ENCODE data around the gene CFAP91.

The CFAP91 gene

GRCh38 chr3:119702530-119703527 is at the start of gene CFAP91:
TSS of gene CFAP91 (plus strand) at chr3:119703022. CDS start at chr3:119703099, 77 bp downstream.
- peak; percentile 75 for DNase-seq (ENCODE audit: low spot score)

- DNase-seq (ENCODE audit: low spot score) = no peak
These were observed 48.9 kb upstream of the CFAP91 start for GRCh38 chr3:119653876-119654275.

GRCh38 chr3:119657887-119658702 is 44.7 kb upstream of the CFAP91 start:
- no peak for DNase-seq (ENCODE audit: low spot score)

GRCh38 chr3:119658994-119659393 is 43.8 kb upstream of the CFAP91 start:
- DNase-seq (ENCODE audit: low spot score) = no peak

GRCh38 chr3:119659606-119660291 is 43.1 kb upstream of the CFAP91 start:
- DNase-seq (ENCODE audit: low spot score) = no peak

GRCh38 chr3:119660474-119661440 is 42.1 kb upstream of the CFAP91 start, which contains the start of gene POPDC2:
TSS of gene POPDC2 (minus strand) at chr3:119660589. CDS start at chr3:119660423, 166 bp downstream.
- no peak for DNase-seq (ENCODE audit: low spot score)

- DNase-seq (ENCODE audit: low spot score) = no peak
These were observed 40.0 kb upstream of the CFAP91 start for GRCh38 chr3:119662604-119663373.

- DNase-seq (ENCODE audit: low spot score) = no peak
These were observed 38.9 kb upstream of the CFAP91 start for GRCh38 chr3:119663885-119664284.

- DNase-seq (ENCODE audit: low spot score) = no peak
These were observed 38.5 kb upstream of the CFAP91 start for GRCh38 chr3:119664370-119664769.

- no peak for DNase-seq (ENCODE audit: low spot score)
These were observed 37.9 kb upstream of the CFAP91 start for GRCh38 chr3:119664850-119665379.

- no peak for DNase-seq (ENCODE audit: low spot score)
These were observed 36.8 kb upstream of the CFAP91 start for GRCh38 chr3:119665954-119666559.

GRCh38 chr3:119669906-119670570 is 32.8 kb upstream of the CFAP91 start:
- DNase-seq (ENCODE audit: low spot score) = no peak

GRCh38 chr3:119672776-119673175 is 30.0 kb upstream of the CFAP91 start:
- no peak for DNase-seq (ENCODE audit: low spot score)

GRCh38 chr3:119673875-119674274 is 28.9 kb upstream of the CFAP91 start:
- no peak for DNase-seq (ENCODE audit: low spot score)

GRCh38 chr3:119675188-119675874 is 27.5 kb upstream of the CFAP91 start:
- no peak for DNase-seq (ENCODE audit: low spot score)

- no peak for DNase-seq (ENCODE audit: low spot score)
These were observed 26.8 kb upstream of the CFAP91 start for GRCh38 chr3:119676020-119676419.

- peak; percentile 93 for DNase-seq (ENCODE audit: low spot score)
These were observed 25.8 kb upstream of the CFAP91 start, which contains the start of gene COX17 for GRCh38 chr3:119676771-119677640. TSS of gene COX17 (minus strand) at chr3:119677406. CDS start at chr3:119677310, 96 bp downstream.

Measured in kidney capillary endothelial cell (primary cell).